Measurements from ENCODE around the gene UBASH3A.

UBASH3A gene

GRCh38 chr21:42384989-42385388 lies 18.7 kb upstream of the UBASH3A start:
- no peak for DNase-seq (ENCODE audit: low spot score)
- Histone ChIP-seq H3K14ac (ENCODE audit: low read length) (no peak overlapping the region), H3K27ac (replicated peaks; ENCODE audit: low read length) (no peak overlapping the region), H4K8ac (ENCODE audit: low read depth, low read length) (no peak overlapping the region), H2BK120ac (ENCODE audit: low read depth, low read length) (no peak overlapping the region), H3K4me1 (ENCODE audit: control insufficient read depth in 2 of 2, insufficient read depth in 1 of 2, low read depth in 1 of 2, low read length in 2 of 2) (peaks cover 0 to 12% of the 10 kb centered on the region in 2 donors), H3K27me3 (ENCODE audit: control insufficient read depth in 3 of 3, insufficient read depth in 3 of 3, low read depth in 1 of 3, low read length in 3 of 3) (no peaks in the 10 kb centered on the region), H3K9me3 (replicated peaks in 1 of 2; ENCODE audit: control insufficient read depth in 2 of 2, insufficient read depth in 1 of 2, low read depth in 1 of 2, low read length in 2 of 2) (peaks cover 0 to 2% of the 10 kb centered on the region in 2 donors), H4K91ac (ENCODE audit: low read depth, low read length, poor library complexity) (no peak overlapping the region), H3K79me1 (ENCODE audit: low read depth, low read length) (no peaks in the 10 kb centered on the region), H3K36me3 (replicated peaks in 1 of 2; ENCODE audit: control insufficient read depth in 2 of 2, insufficient read depth in 2 of 2, low read length in 2 of 2) (no peaks in the 10 kb centered on the region), H2AK5ac (ENCODE audit: low read depth, low read length) (no peak overlapping the region), H2BK15ac (ENCODE audit: low read length) (no peak overlapping the region), H3K4ac (ENCODE audit: low read length) (no peak overlapping the region), H3K4me3 (ENCODE audit: low read length in 2 of 2) (no peak overlapping the region), H3K23ac (ENCODE audit: low read depth, low read length, poor library complexity) (no peak overlapping the region), H2BK5ac (ENCODE audit: low read length) (no peak overlapping the region), H3K18ac (ENCODE audit: low read length) (no peak overlapping the region), H3K9ac (ENCODE audit: low read depth, low read length, poor library complexity) (no peak overlapping the region), H2BK12ac (ENCODE audit: low read length) (no peak overlapping the region), H3K4me2 (ENCODE audit: insufficient read depth, low read length, poor library complexity, severe bottlenecking) (no peak overlapping the region), H2AFZ (ENCODE audit: low read length) (no peak overlapping the region)
- no CpG with 5 or more reads among the region's 2 CpGs for WGBS, 2 donors (ENCODE audit: extremely low coverage in 2 of 2, insufficient read length in 2 of 2, insufficient replicate concordance in 1 of 2)

GRCh38 chr21:42385619-42386018 lies 18.1 kb upstream of the UBASH3A start:
- no CpG with 5 or more reads among the region's 5 CpGs for WGBS, 2 donors (ENCODE audit: extremely low coverage in 2 of 2, insufficient read length in 2 of 2, insufficient replicate concordance in 1 of 2)
- no peak overlapping the region for H3K23ac ChIP-seq (ENCODE audit: low read depth, low read length, poor library complexity)
- no peak overlapping the region for H3K9ac ChIP-seq (ENCODE audit: low read depth, low read length, poor library complexity)
- peaks cover 0 to 2% of the 10 kb centered on the region in 2 donors for H3K9me3 ChIP-seq (replicated peaks in 1 of 2; ENCODE audit: control insufficient read depth in 2 of 2, insufficient read depth in 1 of 2, low read depth in 1 of 2, low read length in 2 of 2)
- no peak overlapping the region for H2BK15ac ChIP-seq (ENCODE audit: low read length)
- no peak overlapping the region for H3K4me2 ChIP-seq (ENCODE audit: insufficient read depth, low read length, poor library complexity, severe bottlenecking)
- no peak for DNase-seq (ENCODE audit: low spot score)
- H2BK12ac ChIP-seq (ENCODE audit: low read length), result no peak overlapping the region
- H2AK5ac ChIP-seq (ENCODE audit: low read depth, low read length), result no peak overlapping the region
- H3K4ac ChIP-seq (ENCODE audit: low read length), result no peak overlapping the region
- no peak overlapping the region for H4K8ac ChIP-seq (ENCODE audit: low read depth, low read length)
- no peak overlapping the region for H2BK120ac ChIP-seq (ENCODE audit: low read depth, low read length)
- H3K27me3 ChIP-seq (ENCODE audit: control insufficient read depth in 3 of 3, insufficient read depth in 3 of 3, low read depth in 1 of 3, low read length in 3 of 3), result no peaks in the 10 kb centered on the region
- H3K27ac ChIP-seq (replicated peaks; ENCODE audit: low read length), result no peak overlapping the region
- no peak overlapping the region for H4K91ac ChIP-seq (ENCODE audit: low read depth, low read length, poor library complexity)
- no peak overlapping the region for H2BK5ac ChIP-seq (ENCODE audit: low read length)
- H3K4me3 ChIP-seq (ENCODE audit: low read length in 2 of 2), result no peak overlapping the region
- no peaks in the 10 kb centered on the region for H3K36me3 ChIP-seq (replicated peaks in 1 of 2; ENCODE audit: control insufficient read depth in 2 of 2, insufficient read depth in 2 of 2, low read length in 2 of 2)
- no peak overlapping the region for H3K14ac ChIP-seq (ENCODE audit: low read length)
- H2AFZ ChIP-seq (ENCODE audit: low read length), result no peak overlapping the region
- H3K4me1 ChIP-seq (ENCODE audit: control insufficient read depth in 2 of 2, insufficient read depth in 1 of 2, low read depth in 1 of 2, low read length in 2 of 2), result peaks cover 0 to 12% of the 10 kb centered on the region in 2 donors
- H3K79me1 ChIP-seq (ENCODE audit: low read depth, low read length), result no peaks in the 10 kb centered on the region
- H3K18ac ChIP-seq (ENCODE audit: low read length), result no peak overlapping the region

- Histone ChIP-seq H3K27ac (replicated peaks; ENCODE audit: low read length) (no peak overlapping the region), H2AFZ (ENCODE audit: low read length) (no peak overlapping the region), H2AK5ac (ENCODE audit: low read depth, low read length) (no peak overlapping the region), H3K4me2 (ENCODE audit: insufficient read depth, low read length, poor library complexity, severe bottlenecking) (no peak overlapping the region), H3K36me3 (replicated peaks in 1 of 2; ENCODE audit: control insufficient read depth in 2 of 2, insufficient read depth in 2 of 2, low read length in 2 of 2) (no peaks in the 10 kb centered on the region), H2BK5ac (ENCODE audit: low read length) (no peak overlapping the region), H3K79me1 (ENCODE audit: low read depth, low read length) (no peaks in the 10 kb centered on the region), H3K27me3 (ENCODE audit: control insufficient read depth in 3 of 3, insufficient read depth in 3 of 3, low read depth in 1 of 3, low read length in 3 of 3) (no peaks in the 10 kb centered on the region), H3K4me3 (ENCODE audit: low read length in 2 of 2) (no peak overlapping the region), H3K4ac (ENCODE audit: low read length) (no peak overlapping the region), H3K4me1 (ENCODE audit: control insufficient read depth in 2 of 2, insufficient read depth in 1 of 2, low read depth in 1 of 2, low read length in 2 of 2) (peaks cover 0 to 12% of the 10 kb centered on the region in 2 donors), H3K9me3 (replicated peaks in 1 of 2; ENCODE audit: control insufficient read depth in 2 of 2, insufficient read depth in 1 of 2, low read depth in 1 of 2, low read length in 2 of 2) (peaks cover 0 to 3% of the 10 kb centered on the region in 2 donors), H2BK15ac (ENCODE audit: low read length) (no peak overlapping the region), H2BK120ac (ENCODE audit: low read depth, low read length) (no peak overlapping the region), H2BK12ac (ENCODE audit: low read length) (no peak overlapping the region), H3K9ac (ENCODE audit: low read depth, low read length, poor library complexity) (no peak overlapping the region), H3K23ac (ENCODE audit: low read depth, low read length, poor library complexity) (no peak overlapping the region), H4K91ac (ENCODE audit: low read depth, low read length, poor library complexity) (no peak overlapping the region), H4K8ac (ENCODE audit: low read depth, low read length) (no peak overlapping the region), H3K18ac (ENCODE audit: low read length) (no peak overlapping the region), H3K14ac (ENCODE audit: low read length) (no peak overlapping the region)
- DNase-seq (ENCODE audit: low spot score), result no peak
- WGBS, 2 donors (ENCODE audit: extremely low coverage in 2 of 2, insufficient read length in 2 of 2, insufficient replicate concordance in 1 of 2), result no CpG with 5 or more reads among the region's 11 CpGs
These were observed 17.6 kb upstream of the UBASH3A start for GRCh38 chr21:42386034-42386591.

- Histone ChIP-seq H3K79me1 (ENCODE audit: low read depth, low read length) (no peaks in the 10 kb centered on the region), H3K14ac (ENCODE audit: low read length) (no peak overlapping the region), H2BK12ac (ENCODE audit: low read length) (no peak overlapping the region), H3K23ac (ENCODE audit: low read depth, low read length, poor library complexity) (no peak overlapping the region), H2AFZ (ENCODE audit: low read length) (no peak overlapping the region), H2BK120ac (ENCODE audit: low read depth, low read length) (no peak overlapping the region), H3K4me1 (ENCODE audit: control insufficient read depth in 2 of 2, insufficient read depth in 1 of 2, low read depth in 1 of 2, low read length in 2 of 2) (peaks cover 0 to 12% of the 10 kb centered on the region in 2 donors), H3K4ac (ENCODE audit: low read length) (no peak overlapping the region), H3K4me3 (ENCODE audit: low read length in 2 of 2) (no peak overlapping the region), H3K4me2 (ENCODE audit: insufficient read depth, low read length, poor library complexity, severe bottlenecking) (no peak overlapping the region), H2BK5ac (ENCODE audit: low read length) (no peak overlapping the region), H3K27me3 (ENCODE audit: control insufficient read depth in 3 of 3, insufficient read depth in 3 of 3, low read depth in 1 of 3, low read length in 3 of 3) (no peaks in the 10 kb centered on the region), H3K18ac (ENCODE audit: low read length) (no peak overlapping the region), H3K27ac (replicated peaks; ENCODE audit: low read length) (no peak overlapping the region), H2AK5ac (ENCODE audit: low read depth, low read length) (no peak overlapping the region), H2BK15ac (ENCODE audit: low read length) (no peak overlapping the region), H4K91ac (ENCODE audit: low read depth, low read length, poor library complexity) (no peak overlapping the region), H3K9me3 (replicated peaks in 1 of 2; ENCODE audit: control insufficient read depth in 2 of 2, insufficient read depth in 1 of 2, low read depth in 1 of 2, low read length in 2 of 2) (peaks cover 0 to 3% of the 10 kb centered on the region in 2 donors), H3K36me3 (replicated peaks in 1 of 2; ENCODE audit: control insufficient read depth in 2 of 2, insufficient read depth in 2 of 2, low read length in 2 of 2) (no peaks in the 10 kb centered on the region), H4K8ac (ENCODE audit: low read depth, low read length) (no peak overlapping the region), H3K9ac (ENCODE audit: low read depth, low read length, poor library complexity) (no peak overlapping the region)
- no CpG with 5 or more reads among the region's 3 CpGs for WGBS, 2 donors (ENCODE audit: extremely low coverage in 2 of 2, insufficient read length in 2 of 2, insufficient replicate concordance in 1 of 2)
- DNase-seq (ENCODE audit: low spot score), result no peak
These were observed 16.5 kb upstream of the UBASH3A start for GRCh38 chr21:42387164-42387563.
